Uterus (tissue), 2 donors: Measurements from ENCODE around the gene CASTOR1.

Experiments
- CTCF ChIP-seq, 4 experiments: fragments of 200-600 bp in 2 of 4; fragments of 450-650 bp in 2 of 4; sonication (generic) in 2 of 4; IDR thresholded peaks; one replicate each; pipeline ENCODE4 v1.5.1; 2016 to 2019; ENCODE audit warnings: antibody characterized with exemption in 4 of 4, mild to moderate bottlenecking in 2 of 4, moderate library complexity in 1 of 4
- POLR2A ChIP-seq, 2 donors: fragments of 450-650 bp; IDR thresholded peaks; one replicate each; pipeline ENCODE4 v1.6.1; 2016; ENCODE audit warnings: antibody characterized with exemption in 2 of 2, mild to moderate bottlenecking in 1 of 2, moderate library complexity in 1 of 2

- no peak for TF ChIP-seq CTCF (IDR thresholded peaks at IDR 0.05)
- TF ChIP-seq POLR2A (IDR thresholded peaks at IDR 0.05), result no peak
Measured at GRCh38 chr22:30279932-30280331, 9.4 kb downstream of the CASTOR1 start.
